Uterus (tissue), 4 donors: ENCODE measurements around the gene AKT2. TPM values are rescaled to one million over a fixed set of nuclear protein-coding genes. Genes with fewer than 3 reads are reported as not detected.
"Not testable (repeated sequence)": the region's sequence is repeated elsewhere in the genome, so short reads cannot be mapped to it uniquely, and the experiment has no call there.

ENCODE experiments used
- DNase-seq, 2 donors: peaks; one replicate each; pipeline ENCODE4 v3.0.0-alpha.2; 2019 to 2020
- H3K27ac ChIP-seq, 2 donors: fragments of 200-600 bp; sonication (generic); 1 replicate in 1 of 2; 2 replicates in 1 of 2; pipeline ENCODE4 v1.5.1; 2016 to 2018
- H3K27me3 ChIP-seq, 2 donors: fragments of 200-600 bp; sonication (generic); one replicate each; pipeline ENCODE4 v1.5.1; 2018 to 2019; ENCODE audit warnings: control low read depth in 1 of 2
- H3K36me3 ChIP-seq, 2 donors: fragments of 200-600 bp; sonication (generic); one replicate each; pipeline ENCODE4 v1.5.1; 2019; ENCODE audit warnings: control low read depth in 1 of 2
- H3K4me1 ChIP-seq, 2 donors: fragments of 200-600 bp; sonication (generic); one replicate each; pipeline ENCODE4 v1.5.1; 2018 to 2019; ENCODE audit warnings: control low read depth in 1 of 2
- H3K4me3 ChIP-seq, 2 donors: fragments of 200-600 bp; sonication (generic); 1 replicate in 1 of 2; 2 replicates in 1 of 2; pipeline ENCODE4 v1.5.1; 2018 to 2019; ENCODE audit warnings: mild to moderate bottlenecking in 1 of 2
- H3K9me3 ChIP-seq, 2 donors: fragments of 200-600 bp; sonication (generic); one replicate each; pipeline ENCODE4 v1.5.1; 2019; ENCODE audit warnings: control low read depth in 1 of 2
- POLR2A ChIP-seq, 2 donors: fragments of 450-650 bp; IDR thresholded peaks; one replicate each; pipeline ENCODE4 v1.6.1; 2016; ENCODE audit warnings: antibody characterized with exemption in 2 of 2, mild to moderate bottlenecking in 1 of 2, moderate library complexity in 1 of 2
- intact Hi-C: fragments of 100-400 bp; cut with DNase I; formaldehyde crosslinking; loops from one replicate; pipeline ENCODE4 v1.15.1; 2023; ENCODE audit warnings: low total_unique reads
- total RNA-seq, 4 donors: library from RNA; depleted of rRNA in 3 of 4; stranded (reverse); fragments of >200 nt in 3 of 4; gene quantifications; one replicate each; pipeline versions ENCODE4 v1.1.0 to v1.2.4, GENCODE V29; 2014 to 2023
- TF ChIP-seq, protein P1 (sequence below), 4 experiments: fragments of 200-600 bp in 2 of 4; fragments of 450-650 bp in 2 of 4; sonication (generic) in 2 of 4; IDR thresholded peaks; one replicate each; pipeline ENCODE4 v1.5.1; 2016 to 2019; ENCODE audit warnings: antibody characterized with exemption in 4 of 4, mild to moderate bottlenecking in 2 of 4, moderate library complexity in 1 of 4
- donor health status: DM: yes; HTN: yes; CAD: no.

Gene AKT2
- total RNA-seq, 4 donors from 2014 or later = 32.6 to 177 (median 95.2) TPM

DNA sequence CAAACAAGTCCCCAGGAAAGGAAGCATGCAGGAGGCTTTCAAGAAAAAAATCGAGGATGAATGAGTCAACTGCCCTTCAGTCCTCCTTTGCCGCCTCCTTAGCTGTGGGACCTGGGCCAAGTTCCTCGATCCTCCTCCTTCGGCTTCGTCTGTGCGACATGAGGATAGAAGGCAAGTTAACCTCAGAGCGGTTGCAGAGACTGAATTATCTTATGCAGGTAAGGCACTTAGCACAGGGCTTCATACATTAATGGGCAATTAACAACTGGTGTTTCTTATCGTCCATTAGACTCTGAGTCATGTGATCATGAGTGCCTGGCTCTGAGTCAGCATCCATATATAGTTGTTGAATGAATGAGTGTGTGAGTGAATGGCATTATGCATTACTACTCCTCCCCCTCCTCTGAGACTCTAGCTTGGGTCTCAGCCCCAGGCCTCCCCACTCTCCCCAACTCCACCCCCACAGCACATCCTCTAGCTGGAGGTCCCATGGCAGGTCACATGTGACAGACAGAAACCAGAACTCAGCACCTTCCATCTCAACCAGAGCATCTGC is 65.3 kb downstream of the AKT2 start:
- H3K9me3 ChIP-seq = no peaks in the 10 kb centered on the region
- H3K27ac ChIP-seq = no peak overlapping the region
- peaks cover 22 to 47% of the 10 kb centered on the region in 2 donors for H3K27me3 ChIP-seq
- intact Hi-C loops = loop anchor here (5.0 kb wide), 1 partner anchor 72 kb away; no protein-coding TSS in a partner anchor
- H3K36me3 ChIP-seq = no peaks in the 10 kb centered on the region
- no peak for TF ChIP-seq POLR2A (IDR thresholded peaks at IDR 0.05)
- TF ChIP-seq, protein P1, sequence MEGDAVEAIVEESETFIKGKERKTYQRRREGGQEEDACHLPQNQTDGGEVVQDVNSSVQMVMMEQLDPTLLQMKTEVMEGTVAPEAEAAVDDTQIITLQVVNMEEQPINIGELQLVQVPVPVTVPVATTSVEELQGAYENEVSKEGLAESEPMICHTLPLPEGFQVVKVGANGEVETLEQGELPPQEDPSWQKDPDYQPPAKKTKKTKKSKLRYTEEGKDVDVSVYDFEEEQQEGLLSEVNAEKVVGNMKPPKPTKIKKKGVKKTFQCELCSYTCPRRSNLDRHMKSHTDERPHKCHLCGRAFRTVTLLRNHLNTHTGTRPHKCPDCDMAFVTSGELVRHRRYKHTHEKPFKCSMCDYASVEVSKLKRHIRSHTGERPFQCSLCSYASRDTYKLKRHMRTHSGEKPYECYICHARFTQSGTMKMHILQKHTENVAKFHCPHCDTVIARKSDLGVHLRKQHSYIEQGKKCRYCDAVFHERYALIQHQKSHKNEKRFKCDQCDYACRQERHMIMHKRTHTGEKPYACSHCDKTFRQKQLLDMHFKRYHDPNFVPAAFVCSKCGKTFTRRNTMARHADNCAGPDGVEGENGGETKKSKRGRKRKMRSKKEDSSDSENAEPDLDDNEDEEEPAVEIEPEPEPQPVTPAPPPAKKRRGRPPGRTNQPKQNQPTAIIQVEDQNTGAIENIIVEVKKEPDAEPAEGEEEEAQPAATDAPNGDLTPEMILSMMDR (IDR thresholded peaks at IDR 0.05) = no peak
- DNase-seq = peak in 1 of 2 donors; percentile 21
- H3K4me1 ChIP-seq = peaks cover 0 to 3% of the 10 kb centered on the region in 2 donors
- H3K4me3 ChIP-seq = no peak overlapping the region

DNA sequence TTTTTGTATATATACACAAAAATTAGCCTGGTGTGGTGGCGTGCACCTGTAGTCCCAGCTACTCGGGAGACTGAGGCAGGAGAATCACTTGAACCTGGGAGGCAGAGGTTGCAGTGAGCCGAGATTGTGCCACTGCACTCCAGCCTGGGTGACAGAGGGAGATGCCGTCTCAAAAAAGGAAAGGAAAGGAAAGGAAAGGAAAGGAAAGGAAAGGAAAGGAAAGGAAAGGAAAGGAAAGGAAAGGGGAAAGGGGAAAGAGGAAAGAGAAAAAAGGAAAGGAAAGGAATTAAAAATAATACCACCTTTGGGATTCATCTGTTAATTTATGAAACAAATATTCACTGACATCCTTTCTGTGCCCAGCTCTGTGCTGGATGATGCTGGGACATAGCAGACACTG is 66.1 kb downstream of the AKT2 start:
- DNase-seq, H3K4me1 ChIP-seq, H3K9me3 ChIP-seq, intact Hi-C loops, H3K36me3 ChIP-seq, H3K27ac ChIP-seq, H3K4me3 ChIP-seq: not testable (repeated sequence)
- H3K27me3 ChIP-seq = peaks cover 22 to 42% of the 10 kb centered on the region in 2 donors

DNA sequence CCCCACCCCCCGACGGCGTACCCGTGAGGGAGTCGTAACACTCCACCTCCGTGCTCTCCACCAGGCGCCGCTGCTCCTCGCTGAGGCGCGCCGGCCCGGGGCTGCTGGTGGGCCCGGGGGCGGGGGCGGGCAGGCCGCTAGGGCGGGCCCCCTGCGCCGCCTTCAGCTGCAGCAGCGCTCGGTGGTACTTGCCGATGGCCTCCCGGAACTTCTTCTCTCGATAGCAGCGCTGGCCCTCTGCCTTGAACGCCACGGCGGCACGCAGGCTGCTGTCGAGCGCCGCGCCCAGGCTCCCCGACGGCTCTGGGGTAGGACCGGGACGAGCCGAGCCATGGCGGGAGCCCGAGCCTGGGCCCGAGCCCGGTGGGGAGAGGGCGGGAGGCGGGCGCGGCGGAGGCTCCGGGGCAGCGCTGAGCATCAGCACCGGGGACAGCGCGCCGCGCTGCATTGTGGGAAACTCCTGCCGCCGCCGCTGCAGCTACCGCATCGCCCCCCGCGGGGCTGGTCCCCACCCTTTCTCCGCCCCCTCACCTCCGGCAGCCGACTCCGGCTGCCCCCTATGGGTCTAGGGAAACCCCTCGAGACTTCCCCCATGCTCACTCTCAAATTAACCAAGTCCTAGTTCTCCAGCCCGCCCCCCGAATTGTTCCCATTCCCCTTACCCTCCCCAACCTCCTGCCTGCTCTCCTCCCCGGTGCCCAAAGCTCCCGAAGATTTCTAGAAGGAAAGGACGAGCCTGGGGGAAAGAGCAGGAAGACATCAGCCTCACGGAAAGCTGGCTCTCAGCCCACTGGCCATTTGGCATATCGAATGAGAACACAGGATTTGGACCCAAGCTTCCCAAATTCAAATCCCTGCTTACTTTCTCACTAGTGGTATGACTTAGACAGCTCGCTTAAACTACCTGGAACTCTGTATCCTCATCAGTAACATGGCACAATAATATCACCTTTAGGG is 66.9 kb downstream of the AKT2 start, which contains the start of gene TTC9B:
Gene TTC9B, minus strand, starts transcription at position 451 of the 957 bp plus-strand sequence. Its CDS starts 3 bp downstream, at position 448.
- H3K27me3 ChIP-seq = peaks cover 22 to 33% of the 10 kb centered on the region in 2 donors
- intact Hi-C loops = no loop called here
- peaks cover 0 to 3% of the 10 kb centered on the region in 2 donors for H3K4me1 ChIP-seq
- DNase-seq = no peak
- no peaks in the 10 kb centered on the region for H3K36me3 ChIP-seq
- TF ChIP-seq, protein P1 (IDR thresholded peaks at IDR 0.05) = no peak
- no peak for TF ChIP-seq POLR2A (IDR thresholded peaks at IDR 0.05)
- H3K4me3 ChIP-seq = no peak within 1 kb of the TSS
- H3K9me3 ChIP-seq = no peaks in the 10 kb centered on the region
- no peak within 1 kb of the TSS for H3K27ac ChIP-seq

DNA sequence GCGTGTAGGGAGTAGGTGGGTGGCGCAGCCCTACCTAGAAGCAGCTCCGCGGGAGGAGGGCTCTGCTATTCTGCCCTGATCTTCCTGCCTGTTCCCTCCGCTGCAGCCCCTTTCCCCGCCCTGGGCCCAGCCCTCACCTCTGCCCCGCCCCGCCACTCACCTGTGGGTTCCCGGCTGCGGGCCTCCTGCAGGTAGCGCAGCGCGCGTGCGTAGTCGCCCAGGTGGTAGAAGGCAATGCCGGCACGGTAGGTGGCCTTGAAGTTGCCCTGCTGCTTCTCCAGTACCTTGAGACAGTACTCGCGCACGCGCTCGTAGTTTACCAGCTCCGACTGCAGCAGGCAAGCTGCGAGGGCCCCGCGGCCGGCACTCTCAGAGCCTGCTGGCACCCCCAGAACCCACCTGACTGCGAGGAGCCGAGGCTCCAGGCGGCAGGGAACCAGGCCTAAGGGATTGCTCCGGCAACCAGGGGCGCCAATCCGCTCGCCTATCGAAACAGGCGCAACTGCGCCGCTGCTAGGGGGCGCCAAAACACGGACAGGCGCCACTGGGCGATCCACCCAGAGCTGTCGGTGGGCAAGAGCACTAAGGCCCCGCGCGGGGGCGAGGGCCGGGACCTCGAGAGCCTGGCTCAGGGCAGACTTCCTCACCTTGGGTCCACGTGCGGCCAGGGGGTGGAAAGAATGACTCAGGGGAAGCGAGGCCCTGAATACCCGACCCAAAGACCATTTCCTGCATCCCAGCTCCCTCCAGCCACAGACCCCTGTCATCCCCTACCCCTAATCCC is 67.9 kb downstream of the AKT2 start:
- no peak for DNase-seq
- no peak overlapping the region for H3K27ac ChIP-seq
- H3K4me3 ChIP-seq = no peak overlapping the region
- peaks cover 22 to 30% of the 10 kb centered on the region in 2 donors for H3K27me3 ChIP-seq
- TF ChIP-seq POLR2A (IDR thresholded peaks at IDR 0.05) = no peak
- TF ChIP-seq, protein P1 (IDR thresholded peaks at IDR 0.05) = peak in 1 of 4 experiments; percentile 11
- intact Hi-C loops = no loop called here
- no peaks in the 10 kb centered on the region for H3K36me3 ChIP-seq
- H3K9me3 ChIP-seq = no peaks in the 10 kb centered on the region
- H3K4me1 ChIP-seq = no peaks in the 10 kb centered on the region

DNA sequence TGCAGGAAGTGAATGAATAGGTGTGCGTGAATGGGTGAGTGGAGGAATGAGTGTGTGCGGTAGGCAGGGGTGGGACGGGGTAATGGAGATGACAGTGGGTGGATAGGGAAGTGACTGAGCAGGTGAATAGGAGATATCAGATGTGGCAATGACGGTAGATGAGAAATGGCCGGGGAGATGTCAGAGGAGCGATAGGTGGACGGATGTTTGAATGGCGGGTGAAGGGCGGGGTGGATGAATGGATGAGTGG is 68.4 kb downstream of the AKT2 start:
- Histone ChIP-seq H3K4me1 (no peaks in the 10 kb centered on the region), H3K4me3 (no peak overlapping the region), H3K27me3 (peaks cover 22 to 30% of the 10 kb centered on the region in 2 donors), H3K36me3 (no peaks in the 10 kb centered on the region), H3K9me3 (no peaks in the 10 kb centered on the region), H3K27ac (no peak overlapping the region)
- intact Hi-C loops = no loop called here
- no peak for DNase-seq
- TF ChIP-seq POLR2A (IDR thresholded peaks at IDR 0.05) = no peak
- TF ChIP-seq, protein P1 (IDR thresholded peaks at IDR 0.05) = no peak
